Ectodermal cell (in vitro differentiated cells): ENCODE results near the gene SLC39A2.
"Not testable (repeated sequence)": the region's sequence is repeated elsewhere in the genome, so short reads cannot be mapped to it uniquely, and the experiment has no call there.

Source experiments
- H3K27ac ChIP-seq: 2 replicates; pipeline ENCODE4 v1.7.0; 2013; ENCODE audit warnings: mild to moderate bottlenecking, low read depth, low read length; ENCODE audit not compliant: insufficient read depth, poor library complexity, severe bottlenecking
- H3K27me3 ChIP-seq: 2 replicates; pipeline ENCODE4 v1.7.0; 2013; ENCODE audit warnings: mild to moderate bottlenecking, low read length; ENCODE audit not compliant: insufficient read depth, control insufficient read depth, poor library complexity, severe bottlenecking
- H3K36me3 ChIP-seq: one replicate; pipeline ENCODE4 v1.7.0; 2013; ENCODE audit warnings: low read length; ENCODE audit not compliant: control insufficient read depth, insufficient read depth
- H3K4me1 ChIP-seq: one replicate; pipeline ENCODE4 v1.7.0; 2013; ENCODE audit warnings: low read length; ENCODE audit not compliant: control insufficient read depth, insufficient read depth
- H3K4me3 ChIP-seq: 2 replicates; pipeline ENCODE4 v1.7.0; 2013; ENCODE audit warnings: low read depth, low read length, control low read depth; ENCODE audit not compliant: insufficient read depth
- H3K9me3 ChIP-seq: 2 replicates; pipeline ENCODE4 v1.7.0; 2013; ENCODE audit warnings: mild to moderate bottlenecking, low read length, moderate library complexity; ENCODE audit not compliant: control insufficient read depth
- WGBS, 2 experiments: methylation state at CpG; one replicate each; pipeline ENCODE4 v1.1.7; 2013; ENCODE audit warnings: missing lambda C conversion rate in 2 of 2; 5-methylcytosine and 5-hydroxymethylcytosine counted together

SLC39A2 gene

DNA sequence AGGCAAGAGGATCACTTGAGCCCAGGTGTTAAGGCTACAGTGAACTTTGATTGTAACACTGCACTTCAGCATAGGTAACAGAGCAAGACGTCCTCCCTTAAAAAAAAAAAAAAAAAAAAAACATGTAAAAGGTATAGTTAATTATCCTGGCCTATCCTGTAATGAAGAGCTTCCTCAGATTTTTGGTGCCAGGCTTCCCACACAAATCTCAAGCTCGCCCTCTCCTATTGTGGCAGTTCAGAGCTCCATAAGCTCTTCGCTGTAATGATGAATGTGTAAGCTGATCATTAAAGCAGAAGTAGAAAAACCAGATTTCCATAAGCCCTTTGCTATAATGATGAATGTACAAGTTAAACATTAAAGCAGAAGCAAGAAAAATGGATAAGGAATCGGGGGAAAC, 2.0 kb upstream of the SLC39A2 start:
- Histone ChIP-seq H3K4me3 (no peak overlapping the region), H3K4me1 (peaks cover 10% of the 10 kb centered on the region), H3K27me3 (no peaks in the 10 kb centered on the region), H3K27ac (no peak overlapping the region), H3K9me3 (no peaks in the 10 kb centered on the region), H3K36me3 (peaks cover 36% of the 10 kb centered on the region)
- 94 to 98% methylated on average over 3 of the region's 4 CpGs for WGBS, 2 experiments

DNA sequence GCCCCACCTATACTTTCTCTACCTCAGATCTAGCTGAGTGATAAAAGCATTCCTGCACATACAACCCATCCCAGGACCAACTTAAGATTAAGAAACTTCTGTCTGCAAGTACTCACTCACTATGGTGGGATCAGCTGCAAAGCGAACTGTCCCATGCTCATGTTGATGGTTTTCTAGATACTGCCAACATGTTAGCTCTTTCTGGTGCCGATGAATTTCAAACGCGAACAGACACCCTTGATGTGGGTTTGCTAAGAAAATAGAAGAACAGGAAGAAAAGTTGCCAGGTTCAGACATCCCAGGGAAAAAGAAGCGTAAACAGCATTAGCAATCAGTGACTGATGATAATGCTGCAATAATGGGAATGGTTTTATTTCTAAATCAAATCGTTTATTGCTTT, 1.5 kb upstream of the SLC39A2 start:
- Histone ChIP-seq H3K4me1 (peaks cover 10% of the 10 kb centered on the region), H3K27me3 (no peaks in the 10 kb centered on the region), H3K4me3 (no peak overlapping the region), H3K9me3 (no peaks in the 10 kb centered on the region), H3K36me3 (peaks cover 32% of the 10 kb centered on the region), H3K27ac (no peak overlapping the region)
- WGBS, 2 experiments: 93% methylated on average over 5 of the region's 6 CpGs

DNA sequence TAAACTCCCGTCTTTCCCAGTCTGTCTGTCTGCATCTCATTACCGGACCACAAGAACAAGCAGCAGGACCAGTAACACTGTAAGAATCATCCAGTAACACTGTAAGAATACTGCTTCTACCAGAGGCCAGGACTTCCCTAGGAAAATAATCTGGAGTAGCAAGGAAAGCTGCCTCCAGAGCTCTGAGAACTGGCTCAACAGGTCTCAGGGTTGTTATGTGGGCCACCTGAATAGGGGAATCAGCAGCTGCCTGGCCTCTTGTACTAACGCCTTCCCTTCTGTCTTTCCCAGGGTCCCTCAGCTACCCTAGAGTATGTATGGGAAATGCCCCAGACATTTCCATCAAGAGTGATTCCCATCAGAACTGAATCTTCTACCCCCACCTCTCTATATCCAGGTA, 954 bp upstream of the SLC39A2 start:
- Histone ChIP-seq H3K9me3 (no peaks in the 10 kb centered on the region), H3K36me3 (peaks cover 28% of the 10 kb centered on the region), H3K27ac (no peak overlapping the region), H3K4me1 (peaks cover 10% of the 10 kb centered on the region), H3K27me3 (no peaks in the 10 kb centered on the region), H3K4me3 (no peak overlapping the region)
- 82 to 86% methylated on average over 3 of the region's 3 CpGs for WGBS, 2 experiments

DNA sequence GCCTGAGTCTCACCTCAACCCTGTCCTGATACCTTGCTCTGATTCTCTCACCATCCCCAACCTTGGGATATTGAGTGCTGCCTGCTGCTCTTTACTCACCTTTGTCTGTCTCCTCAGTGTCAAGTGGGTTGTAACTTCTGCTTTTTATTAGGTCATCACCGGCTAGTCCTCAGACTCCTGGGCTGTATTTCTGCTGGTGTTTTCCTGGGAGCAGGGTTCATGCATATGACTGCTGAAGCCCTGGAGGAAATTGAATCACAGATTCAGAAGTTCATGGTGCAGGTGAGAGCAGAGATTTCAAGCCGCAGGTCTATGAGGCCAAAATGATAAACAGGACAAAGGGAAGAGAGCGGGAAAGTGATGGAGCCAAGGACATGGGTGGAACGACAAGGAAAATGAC, 498 bp downstream of the SLC39A2 start:
- Histone ChIP-seq H3K4me1 (peaks cover 10% of the 10 kb centered on the region), H3K4me3 (no peak overlapping the region), H3K27me3 (no peaks in the 10 kb centered on the region), H3K36me3 (peaks cover 19% of the 10 kb centered on the region), H3K27ac (no peak overlapping the region), H3K9me3 (no peaks in the 10 kb centered on the region)
- 93 to 94% methylated on average over 4 of the region's 4 CpGs for WGBS, 2 experiments

GRCh38 chr14:21001218-21001617, 2.1 kb downstream of the SLC39A2 start:
- H3K9me3 ChIP-seq: no peaks in the 10 kb centered on the region
- no peak overlapping the region for H3K4me3 ChIP-seq
- H3K27me3 ChIP-seq: no peaks in the 10 kb centered on the region
- 78 to 81% methylated on average over 7 of the region's 7 CpGs for WGBS, 2 experiments
- no peak overlapping the region for H3K27ac ChIP-seq
- peaks cover 10% of the 10 kb centered on the region for H3K4me1 ChIP-seq
- H3K36me3 ChIP-seq: peaks cover 4% of the 10 kb centered on the region

GRCh38 chr14:21003788-21004346, 4.8 kb downstream of the SLC39A2 start:
- H3K9me3 ChIP-seq: no peaks in the 10 kb centered on the region
- H3K4me3 ChIP-seq: no peak overlapping the region
- H3K4me1 ChIP-seq: peaks cover 6% of the 10 kb centered on the region
- 94% methylated on average over 14 of the region's 14 CpGs for WGBS, 2 experiments
- H3K36me3 ChIP-seq: no peaks in the 10 kb centered on the region
- no peaks in the 10 kb centered on the region for H3K27me3 ChIP-seq
- no peak overlapping the region for H3K27ac ChIP-seq

DNA sequence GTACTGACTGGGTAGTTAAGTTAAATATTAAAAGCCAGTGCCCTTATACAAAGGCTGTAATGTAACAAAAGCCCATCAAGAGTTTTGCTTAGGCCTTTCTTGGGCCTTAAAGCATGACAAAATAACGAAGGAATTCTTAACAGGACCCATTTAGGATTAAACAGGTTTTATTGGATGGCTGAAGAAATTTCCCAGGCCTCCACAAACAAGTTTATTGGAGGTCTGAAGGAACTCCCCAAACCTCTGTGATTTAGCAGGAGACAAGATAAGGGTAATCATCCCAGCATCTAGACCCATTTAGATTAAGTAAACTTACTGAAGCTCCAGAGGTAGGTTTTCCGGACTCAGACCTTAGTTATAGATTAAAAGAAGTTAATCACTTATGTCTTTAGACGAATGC, 10.6 kb downstream of the SLC39A2 start:
- H3K27me3 ChIP-seq, H3K9me3 ChIP-seq, H3K4me1 ChIP-seq, H3K36me3 ChIP-seq, H3K27ac ChIP-seq, H3K4me3 ChIP-seq: not testable (repeated sequence)
- 61 to 93% methylated on average over 1 to 3 of the region's 3 CpGs for WGBS, 2 experiments

- Histone ChIP-seq H3K27me3 (no peaks in the 10 kb centered on the region), H3K9me3 (no peaks in the 10 kb centered on the region), H3K27ac (no peak overlapping the region), H3K36me3 (no peaks in the 10 kb centered on the region), H3K4me1 (no peaks in the 10 kb centered on the region), H3K4me3 (no peak overlapping the region)
- WGBS, 2 experiments: 85 to 87% methylated on average over 1 of the region's 1 CpG
Measured at GRCh38 chr14:21011136-21011535, 12.0 kb downstream of the SLC39A2 start.

DNA sequence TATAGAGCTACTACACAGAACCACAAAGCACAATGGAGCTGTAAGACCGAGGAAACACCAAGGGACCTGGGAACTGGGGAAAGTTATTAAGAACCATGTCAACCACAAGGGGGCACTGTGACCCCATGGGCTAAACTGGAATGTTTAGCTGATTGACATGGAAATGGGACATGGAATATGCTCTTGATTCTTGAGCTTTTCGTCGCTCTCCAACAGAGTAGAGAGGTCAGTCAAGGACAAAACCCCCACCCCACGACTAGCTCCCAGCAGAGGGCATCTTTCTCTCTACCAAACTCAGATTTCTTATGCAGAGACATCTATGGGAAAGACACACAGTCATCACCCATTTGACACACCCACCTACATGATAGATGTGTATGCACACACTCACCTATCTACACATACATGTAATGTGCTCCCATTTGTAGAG, 15.7 kb downstream of the SLC39A2 start:
- H3K27me3 ChIP-seq: no peaks in the 10 kb centered on the region
- H3K36me3 ChIP-seq: no peaks in the 10 kb centered on the region
- H3K27ac ChIP-seq: no peak overlapping the region
- H3K4me3 ChIP-seq: no peak overlapping the region
- no peaks in the 10 kb centered on the region for H3K4me1 ChIP-seq
- WGBS, 2 experiments: 3% methylated on average over 4 of the region's 4 CpGs
- H3K9me3 ChIP-seq: no peaks in the 10 kb centered on the region

DNA sequence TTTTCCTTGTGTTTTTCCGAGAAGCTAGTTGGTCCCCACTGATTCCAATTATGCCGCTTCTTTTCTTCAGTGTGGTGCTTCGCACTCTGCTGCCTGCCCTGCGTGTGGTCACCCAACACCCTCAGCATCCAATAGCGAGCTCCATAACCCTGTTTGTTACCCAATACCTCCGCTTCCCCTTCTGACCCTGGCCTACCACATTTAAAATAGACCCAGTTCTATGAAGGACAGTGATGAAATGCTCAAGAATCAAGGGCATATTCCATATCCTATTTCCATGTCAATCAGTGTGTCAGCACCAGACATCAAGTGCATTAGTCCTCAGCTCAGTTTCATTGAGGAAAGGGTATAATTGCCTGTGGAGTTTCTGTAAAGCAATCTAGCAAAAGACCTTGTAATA, 16.2 kb downstream of the SLC39A2 start:
- Histone ChIP-seq H3K27ac (no peak overlapping the region), H3K4me1 (no peaks in the 10 kb centered on the region), H3K27me3 (no peaks in the 10 kb centered on the region), H3K36me3 (no peaks in the 10 kb centered on the region), H3K4me3 (no peak overlapping the region), H3K9me3 (no peaks in the 10 kb centered on the region)
- WGBS, 2 experiments: 79 to 82% methylated on average over 6 of the region's 6 CpGs
